PFSK-1 (cell line): ENCODE data around the gene OR9G4.

ENCODE experiments used
- FOXP2 ChIP-seq: optimal IDR thresholded peaks from 2 replicates; pipeline ENCODE3; 2011; ENCODE audit warnings: borderline replicate concordance, control low read depth, inconsistent platforms; ENCODE audit not compliant: insufficient read depth; ENCODE audit errors: extremely low read length, extremely low read depth
- POLR2AphosphoS5 ChIP-seq: IDR thresholded peaks from 2 replicates; pipeline ENCODE4 v1.6.1; 2012; ENCODE audit warnings: low read depth, mild to moderate bottlenecking, control low read depth, low read length, moderate library complexity
- REST ChIP-seq, 2 experiments: IDR thresholded peaks; 2 replicates each; pipeline versions ENCODE4 v1.6.1 to v1.8.0; 2011 to 2012; ENCODE audit warnings: low read depth in 2 of 2, low read length in 2 of 2, control low read depth in 1 of 2, inconsistent platforms in 1 of 2, mild to moderate bottlenecking in 1 of 2, moderate library complexity in 1 of 2; ENCODE audit not compliant: insufficient read depth in 1 of 2
- SIN3A ChIP-seq: IDR thresholded peaks from 2 replicates; pipeline ENCODE4 v1.6.1; 2012; ENCODE audit warnings: mild to moderate bottlenecking, low read length, moderate library complexity, borderline replicate concordance; ENCODE audit not compliant: insufficient read depth
- TAF1 ChIP-seq: IDR thresholded peaks from 2 replicates; pipeline ENCODE4 v1.6.1; 2012; ENCODE audit warnings: low read length, control low read depth, borderline replicate concordance; ENCODE audit not compliant: insufficient read depth

OR9G4 gene

GRCh38 chr11:56700242-56700913, 48.1 kb downstream of the OR9G4 start:
- no peak for TF ChIP-seq FOXP2
- no peak for TF ChIP-seq TAF1

GRCh38 chr11:56698795-56699194, 49.7 kb downstream of the OR9G4 start, which contains the start of gene OR9G1:
Gene OR9G1 (plus strand): TSS chr11:56699095. CDS start chr11:56700388, 1,293 bp downstream.
- no peak for TF ChIP-seq REST (IDR thresholded peaks at IDR 0.05; ENCODE audit: insufficient read depth in 1 of 2, low read depth in 2 of 2, low read length in 2 of 2)
- TF ChIP-seq POLR2AphosphoS5: no peak
- TF ChIP-seq SIN3A: no peak
- no peak for TF ChIP-seq TAF1
- TF ChIP-seq FOXP2: no peak

GRCh38 chr11:56693428-56693827, 55.1 kb downstream of the OR9G4 start:
- TF ChIP-seq POLR2AphosphoS5 (no peak), REST (IDR thresholded peaks at IDR 0.05; ENCODE audit: insufficient read depth in 1 of 2, low read depth in 2 of 2, low read length in 2 of 2) (no peak), TAF1 (no peak), SIN3A (no peak), FOXP2 (no peak)
